ENCODE measurements around the gene LSM12.

DNA sequence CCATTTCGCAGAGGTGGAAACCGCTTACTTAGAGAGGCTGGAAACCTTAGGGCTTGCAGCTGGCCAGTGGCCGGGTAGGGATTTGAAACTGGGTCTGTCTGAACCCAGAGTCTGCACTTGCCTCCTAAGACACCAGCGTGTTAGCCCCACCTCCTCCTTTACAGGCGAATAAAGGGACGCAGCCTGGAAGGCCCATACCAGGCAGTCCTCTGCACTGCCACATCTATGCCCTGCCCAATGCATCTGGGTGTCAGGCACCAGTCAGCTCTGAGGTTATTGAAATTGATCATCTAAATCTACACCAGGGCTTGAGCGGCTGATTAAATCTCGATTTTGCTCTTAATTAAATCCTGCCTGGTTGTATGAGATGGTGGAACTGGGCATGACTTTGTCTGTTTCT lies 82.0 kb downstream of the LSM12 start:
- TF ChIP-seq, protein P1, sequence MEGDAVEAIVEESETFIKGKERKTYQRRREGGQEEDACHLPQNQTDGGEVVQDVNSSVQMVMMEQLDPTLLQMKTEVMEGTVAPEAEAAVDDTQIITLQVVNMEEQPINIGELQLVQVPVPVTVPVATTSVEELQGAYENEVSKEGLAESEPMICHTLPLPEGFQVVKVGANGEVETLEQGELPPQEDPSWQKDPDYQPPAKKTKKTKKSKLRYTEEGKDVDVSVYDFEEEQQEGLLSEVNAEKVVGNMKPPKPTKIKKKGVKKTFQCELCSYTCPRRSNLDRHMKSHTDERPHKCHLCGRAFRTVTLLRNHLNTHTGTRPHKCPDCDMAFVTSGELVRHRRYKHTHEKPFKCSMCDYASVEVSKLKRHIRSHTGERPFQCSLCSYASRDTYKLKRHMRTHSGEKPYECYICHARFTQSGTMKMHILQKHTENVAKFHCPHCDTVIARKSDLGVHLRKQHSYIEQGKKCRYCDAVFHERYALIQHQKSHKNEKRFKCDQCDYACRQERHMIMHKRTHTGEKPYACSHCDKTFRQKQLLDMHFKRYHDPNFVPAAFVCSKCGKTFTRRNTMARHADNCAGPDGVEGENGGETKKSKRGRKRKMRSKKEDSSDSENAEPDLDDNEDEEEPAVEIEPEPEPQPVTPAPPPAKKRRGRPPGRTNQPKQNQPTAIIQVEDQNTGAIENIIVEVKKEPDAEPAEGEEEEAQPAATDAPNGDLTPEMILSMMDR (conservative IDR thresholded peaks at IDR 0.05; ENCODE audit: low read length): no peak
- no peak for TF ChIP-seq EZH2phosphoT487 (IDR thresholded peaks at IDR 0.05; ENCODE audit: borderline replicate concordance, low read depth, low read length)

All from OCI-LY7 (cell line).